Caco-2 (cell line): ENCODE results near the gene RP9. TPM values are rescaled to one million over a fixed set of nuclear protein-coding genes. Genes with fewer than 3 reads are reported as not detected.

Source experiments
- BruUV-seq: library from RNA; stranded (reverse); fragments of 400-500 nt; replicated peaks from 2 replicates; lab custom pipeline; 2021; lab: Mats Ljungman, UMichigan
- CTCF ChIA-PET: fragments of 300-600 bp; sonication (Branson Sonifier 250); formaldehyde crosslinking; loops from one replicate; lab custom pipeline; 2022; ENCODE audit warnings: antibody characterized with exemption; lab: Charles Lee
- POLR2A ChIA-PET: fragments of 300-600 bp; sonication (Branson Sonifier 250); formaldehyde crosslinking; loops from one replicate; lab custom pipeline; 2022; ENCODE audit warnings: antibody characterized with exemption; lab: Charles Lee
- DNase-seq, 2 experiments: peaks; one replicate each; pipeline versions ENCODE4 v3.0.0 to v3.0.0-alpha.2; 2020 to 2022
- H3K27me3 ChIP-seq: replicated peaks from 2 replicates; pipeline ENCODE4 v1.6.0; 2011; ENCODE audit warnings: low read length; ENCODE audit not compliant: control insufficient read depth, insufficient read depth
- H3K36me3 ChIP-seq: 2 replicates; pipeline ENCODE4 v1.5.1; 2011; ENCODE audit warnings: low read length; ENCODE audit not compliant: control insufficient read depth, insufficient read depth
- H3K4me1 ChIP-seq: fragments of 250-450 bp; sonication (Bioruptor Pico); 2 replicates; pipeline ENCODE4 v1.5.1; 2020; ENCODE audit warnings: mild to moderate bottlenecking
- H3K4me3 ChIP-seq: 2 replicates; pipeline ENCODE4 v1.5.1; 2011; ENCODE audit warnings: low read depth, mild to moderate bottlenecking, control low read depth, low read length
- H3K9me3 ChIP-seq: fragments of 250-450 bp; sonication (Bioruptor Pico); 2 replicates; pipeline ENCODE4 v1.5.1; 2020; ENCODE audit warnings: mild to moderate bottlenecking, moderate library complexity
- H3K27ac Mint-ChIP-seq: one replicate; pipeline ENCODE4 v1.8.0; 2022; ENCODE audit warnings: mixed read lengths; ENCODE audit not compliant: unreplicated experiment
- H3K27me3 Mint-ChIP-seq: one replicate; pipeline ENCODE4 v1.8.0; 2022; ENCODE audit warnings: mixed read lengths; ENCODE audit not compliant: insufficient read depth, unreplicated experiment
- H3K36me3 Mint-ChIP-seq: one replicate; pipeline ENCODE4 v1.8.0; 2022; ENCODE audit warnings: mild to moderate bottlenecking, mixed read lengths; ENCODE audit not compliant: insufficient read depth, unreplicated experiment
- H3K4me1 Mint-ChIP-seq: one replicate; pipeline ENCODE4 v1.8.0; 2022; ENCODE audit warnings: low read depth, mixed read lengths; ENCODE audit not compliant: unreplicated experiment
- H3K4me3 Mint-ChIP-seq: one replicate; pipeline ENCODE4 v1.8.0; 2022; ENCODE audit warnings: mild to moderate bottlenecking, moderate library complexity, mixed read lengths; ENCODE audit not compliant: unreplicated experiment
- H3K9me3 Mint-ChIP-seq: one replicate; pipeline ENCODE4 v1.8.0; 2022; ENCODE audit warnings: mixed read lengths; ENCODE audit not compliant: unreplicated experiment
- intact Hi-C: fragments of 100-400 bp; cut with micrococcal nuclease; formaldehyde crosslinking; loops from one replicate; pipeline ENCODE4 v1.10.0; 2022; ENCODE audit not compliant: unreplicated experiment
- total RNA-seq: library from RNA; stranded (reverse); gene quantifications from 2 replicates; pipeline ENCODE4 v1.2.3, GENCODE V29; 2022
- TF ChIP-seq, protein P1 (sequence below), 2 experiments: fragments of 200-600 bp in 1 of 2; IDR thresholded peaks; 1 replicate in 1 of 2; 2 replicates in 1 of 2; pipeline versions ENCODE4 v1.5.1 to v1.8.0; 2011 to 2022; ENCODE audit warnings: antibody characterized with exemption in 1 of 2, control low read depth in 1 of 2, inconsistent platforms in 1 of 2, low read depth in 1 of 2, low read length in 1 of 2, mild to moderate bottlenecking in 1 of 2, moderate library complexity in 1 of 2; ENCODE audit not compliant: insufficient read depth in 1 of 2, severe bottlenecking in 1 of 2, unreplicated experiment in 1 of 2

The RP9 gene
- total RNA-seq, 1 experiment from 2014 or later: 20.3 TPM

- Mint-ChIP-seq H3K36me3 (peaks cover 5% of the 10 kb centered on the region), H3K27ac (peak within 1 kb of the TSS; percentile 85), H3K9me3 (no peaks in the 10 kb centered on the region), H3K4me1 (no peaks in the 10 kb centered on the region), H3K4me3 (peak within 1 kb of the TSS; percentile 92), H3K27me3 (peaks cover 3% of the 10 kb centered on the region)
- BruUV-seq: no TSS peak
- H3K27me3 ChIP-seq: no peaks in the 10 kb centered on the region
- no peaks in the 10 kb centered on the region for H3K9me3 ChIP-seq
- ChIA-PET CTCF (interaction anchor here (0.6 to 0.9 kb wide), 2 partner anchors 19 to 20 kb away, joined by 3 read pairs; partner anchors contain the start of gene RP9), POLR2A (no interaction called here)
- intact Hi-C loops: loop anchor here (1.0 to 5.0 kb wide), 2 partner anchors 20 to 67 kb away; partner anchors contain the start of genes NT5C3A and RP9
- peak; percentile 92 to 94 for DNase-seq
- TF ChIP-seq, protein P1, sequence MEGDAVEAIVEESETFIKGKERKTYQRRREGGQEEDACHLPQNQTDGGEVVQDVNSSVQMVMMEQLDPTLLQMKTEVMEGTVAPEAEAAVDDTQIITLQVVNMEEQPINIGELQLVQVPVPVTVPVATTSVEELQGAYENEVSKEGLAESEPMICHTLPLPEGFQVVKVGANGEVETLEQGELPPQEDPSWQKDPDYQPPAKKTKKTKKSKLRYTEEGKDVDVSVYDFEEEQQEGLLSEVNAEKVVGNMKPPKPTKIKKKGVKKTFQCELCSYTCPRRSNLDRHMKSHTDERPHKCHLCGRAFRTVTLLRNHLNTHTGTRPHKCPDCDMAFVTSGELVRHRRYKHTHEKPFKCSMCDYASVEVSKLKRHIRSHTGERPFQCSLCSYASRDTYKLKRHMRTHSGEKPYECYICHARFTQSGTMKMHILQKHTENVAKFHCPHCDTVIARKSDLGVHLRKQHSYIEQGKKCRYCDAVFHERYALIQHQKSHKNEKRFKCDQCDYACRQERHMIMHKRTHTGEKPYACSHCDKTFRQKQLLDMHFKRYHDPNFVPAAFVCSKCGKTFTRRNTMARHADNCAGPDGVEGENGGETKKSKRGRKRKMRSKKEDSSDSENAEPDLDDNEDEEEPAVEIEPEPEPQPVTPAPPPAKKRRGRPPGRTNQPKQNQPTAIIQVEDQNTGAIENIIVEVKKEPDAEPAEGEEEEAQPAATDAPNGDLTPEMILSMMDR (IDR thresholded peaks at IDR 0.05; ENCODE audit: insufficient read depth in 1 of 2, low read depth in 1 of 2, low read length in 1 of 2, severe bottlenecking in 1 of 2, unreplicated experiment in 1 of 2): no peak
- H3K36me3 ChIP-seq: no peaks in the 10 kb centered on the region
- peak within 1 kb of the TSS; percentile 97 for H3K4me3 ChIP-seq
- H3K4me1 ChIP-seq: no peaks in the 10 kb centered on the region
These were observed 20.0 kb upstream of the RP9 start, which contains the start of gene BBS9 for GRCh38 chr7:33128990-33129805. Gene BBS9, plus strand, starts transcription at chr7:33129564. Its CDS starts 16,689 bp downstream, at chr7:33146253.

GRCh38 chr7:33128631-33128989, 19.4 kb upstream of the RP9 start:
- H3K27ac Mint-ChIP-seq: peak overlapping the region; percentile 85
- CTCF ChIA-PET: interaction anchor here (0.6 to 0.9 kb wide), 2 partner anchors 19 to 20 kb away, joined by 3 read pairs; partner anchors contain the start of gene RP9

GRCh38 chr7:33127085-33127484, 17.9 kb upstream of the RP9 start:
- no peaks in the 10 kb centered on the region for H3K9me3 ChIP-seq
- H3K36me3 ChIP-seq: no peaks in the 10 kb centered on the region
- H3K27me3 Mint-ChIP-seq: no peaks in the 10 kb centered on the region
- TF ChIP-seq, protein P1 (IDR thresholded peaks at IDR 0.05; ENCODE audit: insufficient read depth in 1 of 2, low read depth in 1 of 2, low read length in 1 of 2, severe bottlenecking in 1 of 2, unreplicated experiment in 1 of 2): no peak
- ChIA-PET CTCF (no interaction called here), POLR2A (no interaction called here)
- H3K9me3 Mint-ChIP-seq: no peaks in the 10 kb centered on the region
- no peaks in the 10 kb centered on the region for H3K4me1 ChIP-seq
- intact Hi-C loops: loop anchor here (5.0 kb wide), 1 partner anchor 65 kb away; the partner anchor contains the start of gene NT5C3A
- H3K4me1 Mint-ChIP-seq: no peaks in the 10 kb centered on the region
- DNase-seq: no peak
- H3K4me3 Mint-ChIP-seq: no peak overlapping the region
- no peaks in the 10 kb centered on the region for H3K27me3 ChIP-seq
- peaks cover 5% of the 10 kb centered on the region for H3K36me3 Mint-ChIP-seq
- BruUV-seq: no TSS peak
- H3K27ac Mint-ChIP-seq: no peak overlapping the region
- no peak overlapping the region for H3K4me3 ChIP-seq

More at GRCh38 chr7:33128631-33128989, 19.4 kb upstream of the RP9 start:
- peaks cover 3% of the 10 kb centered on the region for H3K27me3 Mint-ChIP-seq
- Histone ChIP-seq H3K9me3 (no peaks in the 10 kb centered on the region), H3K27me3 (no peaks in the 10 kb centered on the region), H3K4me1 (no peaks in the 10 kb centered on the region), H3K36me3 (no peaks in the 10 kb centered on the region), H3K4me3 (peak overlapping the region; percentile 97)
- H3K4me1 Mint-ChIP-seq: no peaks in the 10 kb centered on the region
- POLR2A ChIA-PET: no interaction called here
- H3K36me3 Mint-ChIP-seq: peaks cover 5% of the 10 kb centered on the region
- intact Hi-C loops: loop anchor here (5.0 kb wide), 1 partner anchor 66 kb away; the partner anchor contains the start of gene NT5C3A
- TF ChIP-seq, protein P1 (IDR thresholded peaks at IDR 0.05; ENCODE audit: insufficient read depth in 1 of 2, low read depth in 1 of 2, low read length in 1 of 2, severe bottlenecking in 1 of 2, unreplicated experiment in 1 of 2): no peak
- H3K9me3 Mint-ChIP-seq: no peaks in the 10 kb centered on the region
- H3K4me3 Mint-ChIP-seq: peak overlapping the region; percentile 92
- no peak for DNase-seq
- BruUV-seq: no TSS peak
